GM19193 (cell line): ENCODE results near the gene AMZ2.

ENCODE experiments used
- POLR2A ChIP-seq: IDR thresholded peaks from 4 replicates; pipeline ENCODE4 v1.6.1; 2011; ENCODE audit not compliant: insufficient read depth, insufficient read length; ENCODE audit errors: extremely low read depth

AMZ2 gene

GRCh38 chr17:68247445-68248198, at the start of gene AMZ2:
AMZ2 (plus strand) TSS chr17:68248043; CDS start chr17:68250188, 2,145 bp downstream.
- TF ChIP-seq POLR2A, result peak; percentile 94

- TF ChIP-seq POLR2A, result no peak
These were observed 48.7 kb upstream of the AMZ2 start for GRCh38 chr17:68198931-68199836.

GRCh38 chr17:68199837-68200688, 47.8 kb upstream of the AMZ2 start:
- no peak for TF ChIP-seq POLR2A

GRCh38 chr17:68200689-68201417, 47.0 kb upstream of the AMZ2 start:
- TF ChIP-seq POLR2A, result no peak

- no peak for TF ChIP-seq POLR2A
These were observed 43.1 kb upstream of the AMZ2 start for GRCh38 chr17:68204736-68205135.

GRCh38 chr17:68205251-68205807, 42.5 kb upstream of the AMZ2 start:
- peak; percentile 71 for TF ChIP-seq POLR2A

GRCh38 chr17:68205808-68206720, 41.8 kb upstream of the AMZ2 start:
- TF ChIP-seq POLR2A, result no peak

- TF ChIP-seq POLR2A, result no peak
These were observed 40.1 kb upstream of the AMZ2 start for GRCh38 chr17:68207651-68208253.

GRCh38 chr17:68210570-68211315, 37.1 kb upstream of the AMZ2 start:
- no peak for TF ChIP-seq POLR2A

GRCh38 chr17:68221786-68222185, 26.1 kb upstream of the AMZ2 start:
- no peak for TF ChIP-seq POLR2A

GRCh38 chr17:68222606-68223005, 25.2 kb upstream of the AMZ2 start:
- TF ChIP-seq POLR2A, result no peak

GRCh38 chr17:68228817-68229570, 18.8 kb upstream of the AMZ2 start:
- TF ChIP-seq POLR2A, result no peak

GRCh38 chr17:68229619-68230018, 18.2 kb upstream of the AMZ2 start:
- no peak for TF ChIP-seq POLR2A
